HG02588 (cell line): ENCODE results near the gene OTOP2.
"Not testable (repeated sequence)": the region's sequence is repeated elsewhere in the genome, so short reads cannot be mapped to it uniquely, and the experiment has no call there.

ENCODE experiments used
- ATAC-seq: cut with Tn5 transposase; IDR thresholded peaks from one replicate; pipeline ENCODE4 v1.9.1; 2021; ENCODE audit warnings: mild to moderate bottlenecking, moderate library complexity; ENCODE audit not compliant: unreplicated experiment

OTOP2 gene

DNA sequence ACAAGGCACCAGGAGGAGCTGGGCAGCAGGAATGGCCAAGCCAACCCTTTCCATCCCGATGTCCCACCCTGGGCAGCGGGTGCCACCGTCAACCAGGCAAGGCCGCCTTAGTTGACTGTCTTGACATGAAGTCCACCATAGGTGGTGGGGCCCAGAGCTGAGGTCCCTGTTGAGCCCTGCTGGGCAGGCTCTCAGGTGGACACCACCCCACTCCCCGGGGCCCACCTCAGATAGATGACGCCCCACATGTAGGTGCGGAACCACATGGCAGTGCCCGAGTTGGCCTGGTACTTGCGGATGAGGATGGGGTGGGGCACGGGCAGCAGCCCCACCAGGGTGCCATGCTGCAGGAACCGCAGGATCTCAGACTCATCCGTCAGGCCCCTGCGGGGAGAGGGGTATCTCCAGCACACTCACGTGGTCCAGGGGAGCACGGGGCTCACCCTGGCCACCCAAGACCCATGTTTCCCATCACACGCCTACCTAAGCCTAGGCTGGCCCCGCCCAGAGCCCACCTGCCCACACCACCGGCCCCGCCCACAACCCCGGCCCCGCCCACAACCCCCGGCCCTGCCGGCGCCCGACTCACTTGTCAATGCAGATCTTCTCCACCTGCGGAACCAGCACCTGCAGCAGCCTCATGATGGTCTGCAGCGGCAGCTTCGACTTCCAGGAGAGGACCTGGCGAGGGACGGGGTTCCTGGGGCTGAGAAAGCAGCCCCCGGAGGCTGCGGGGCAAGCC lies 27.8 kb downstream of the OTOP2 start:
- no peak for ATAC-seq

DNA sequence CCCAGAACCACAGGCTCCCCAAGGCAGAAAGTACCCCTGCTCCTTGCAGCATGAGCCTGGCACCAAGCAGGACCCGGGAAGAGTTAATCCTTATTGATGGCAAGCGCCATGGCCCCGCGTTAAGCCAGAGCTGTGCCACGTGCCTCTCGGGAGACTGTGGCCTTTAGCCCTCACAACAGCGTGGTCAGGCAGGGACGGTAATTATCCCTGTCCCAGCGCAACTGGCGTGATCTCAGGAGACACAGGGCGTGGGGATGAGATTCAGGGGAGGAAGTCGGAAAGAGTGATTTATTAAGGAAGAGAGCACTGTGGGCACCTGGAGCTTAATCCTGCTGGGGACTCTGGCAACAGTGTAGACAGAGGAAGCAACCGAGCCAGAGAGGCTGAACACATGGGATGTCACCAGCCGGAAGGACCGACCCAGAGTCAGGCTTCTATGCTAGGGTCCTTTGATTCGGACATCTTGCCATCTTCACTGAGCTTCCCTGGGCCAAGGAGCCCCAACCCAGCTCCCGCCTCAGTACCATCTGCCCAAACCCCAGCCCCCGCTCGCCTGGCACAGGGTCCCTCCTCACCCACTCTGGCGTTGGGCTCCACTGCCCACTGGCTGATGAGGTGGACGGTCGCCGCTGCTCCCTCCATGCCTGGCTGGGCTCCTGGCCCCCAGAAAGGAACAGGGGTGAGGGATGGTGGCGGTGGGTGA lies 28.5 kb downstream of the OTOP2 start:
- ATAC-seq: no peak

DNA sequence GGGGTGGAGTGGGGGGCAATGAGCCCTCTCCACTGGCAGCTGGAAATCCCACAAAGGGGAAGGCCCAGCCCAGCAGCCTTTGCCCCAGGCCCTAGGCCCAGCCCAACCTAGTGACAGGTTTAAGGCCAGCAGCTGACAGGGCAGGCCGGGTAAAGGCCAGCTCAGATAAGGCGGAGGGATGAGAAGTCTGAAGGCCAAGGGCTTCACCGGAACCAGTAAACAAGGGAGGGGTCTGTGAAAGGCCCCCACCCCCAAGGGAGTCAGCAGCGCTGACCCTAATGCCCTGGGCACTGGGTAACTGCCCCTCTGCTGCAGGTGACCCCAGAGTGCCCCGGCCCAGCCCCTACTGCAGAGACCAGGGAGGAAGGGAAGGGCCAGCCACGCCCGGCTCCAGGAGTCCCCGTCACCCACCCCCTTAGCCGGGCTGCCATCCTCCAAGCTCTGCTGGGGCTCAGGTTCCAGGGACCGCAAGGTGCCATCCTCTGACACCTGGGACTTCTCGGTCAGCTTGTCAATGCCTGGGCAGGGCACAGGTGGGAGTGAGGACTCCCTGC lies 29.1 kb downstream of the OTOP2 start:
- no peak for ATAC-seq

DNA sequence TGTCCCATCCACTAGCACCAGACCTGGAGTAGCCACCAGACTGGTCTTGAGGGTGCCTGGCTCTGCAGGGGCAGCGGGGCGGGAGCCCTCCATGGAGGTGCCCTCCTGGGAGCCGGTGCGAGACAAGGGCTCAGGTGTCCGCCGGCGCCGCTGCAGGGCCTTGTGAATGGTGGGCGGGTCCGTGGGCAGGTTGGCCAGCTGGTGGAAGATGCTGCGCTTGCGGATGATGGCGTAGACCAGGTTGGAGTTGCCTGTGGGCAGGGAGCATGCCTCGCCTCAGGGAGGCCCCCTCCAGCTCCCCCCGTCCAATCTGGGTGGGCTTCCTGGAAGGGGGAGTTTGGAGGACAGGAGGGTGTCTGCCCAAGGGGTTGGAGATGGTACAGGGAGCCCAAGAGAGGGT lies 30.0 kb downstream of the OTOP2 start:
- no peak for ATAC-seq

DNA sequence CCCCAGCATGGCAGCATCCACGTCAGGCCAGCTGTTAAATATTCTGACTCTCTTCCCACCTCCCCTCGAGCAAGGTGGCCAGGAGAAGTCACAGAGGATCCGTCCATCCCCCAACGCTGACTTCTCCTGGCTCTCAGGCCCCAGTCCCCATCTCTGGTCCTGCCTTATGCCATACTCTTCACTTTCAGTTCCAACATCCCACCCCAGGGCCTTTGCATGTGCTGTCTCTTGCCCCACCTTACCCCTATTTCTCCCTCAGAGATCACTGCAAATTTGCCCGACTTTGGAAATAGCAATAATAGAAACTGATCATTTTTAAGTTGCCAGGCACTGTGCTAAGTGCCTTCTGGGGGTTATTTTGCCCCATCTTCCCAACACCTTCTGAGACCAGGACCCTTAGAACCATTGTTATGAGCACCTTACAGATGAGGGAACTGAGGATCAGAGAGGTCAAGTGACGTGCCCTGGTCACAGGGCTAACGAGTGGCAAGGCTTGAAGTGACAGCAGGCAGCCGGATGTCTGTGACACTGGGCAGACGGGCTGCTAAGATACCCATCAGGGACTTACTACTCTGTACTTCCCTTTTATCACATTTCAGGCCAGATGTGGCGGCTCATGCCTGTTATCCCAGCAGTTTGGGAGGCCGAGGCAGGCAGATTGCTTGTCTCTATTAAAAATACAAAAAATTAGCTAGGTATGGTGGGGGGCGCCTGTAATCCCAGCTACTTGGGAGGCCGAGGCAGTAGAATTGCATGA lies 30.8 kb downstream of the OTOP2 start:
- ATAC-seq: no peak

DNA sequence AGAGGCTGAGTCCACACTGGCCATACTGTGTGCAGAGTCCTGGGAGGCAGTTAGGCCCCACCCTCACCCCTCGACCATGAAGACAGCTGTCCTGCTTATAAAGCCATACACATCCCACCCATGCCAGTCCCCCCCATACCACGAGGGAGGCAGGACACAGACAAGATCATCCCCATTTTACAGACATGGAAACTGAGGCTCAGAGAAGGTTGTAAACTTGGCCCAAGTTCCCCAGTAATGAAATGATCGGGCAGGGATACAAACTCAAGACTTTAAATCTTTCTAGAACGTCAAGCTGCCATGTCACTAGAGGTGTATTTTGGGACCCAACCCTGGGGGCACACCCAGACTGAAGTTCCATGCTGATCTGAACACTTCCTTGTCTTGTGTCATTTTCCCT lies 32.0 kb downstream of the OTOP2 start:
- no peak for ATAC-seq

DNA sequence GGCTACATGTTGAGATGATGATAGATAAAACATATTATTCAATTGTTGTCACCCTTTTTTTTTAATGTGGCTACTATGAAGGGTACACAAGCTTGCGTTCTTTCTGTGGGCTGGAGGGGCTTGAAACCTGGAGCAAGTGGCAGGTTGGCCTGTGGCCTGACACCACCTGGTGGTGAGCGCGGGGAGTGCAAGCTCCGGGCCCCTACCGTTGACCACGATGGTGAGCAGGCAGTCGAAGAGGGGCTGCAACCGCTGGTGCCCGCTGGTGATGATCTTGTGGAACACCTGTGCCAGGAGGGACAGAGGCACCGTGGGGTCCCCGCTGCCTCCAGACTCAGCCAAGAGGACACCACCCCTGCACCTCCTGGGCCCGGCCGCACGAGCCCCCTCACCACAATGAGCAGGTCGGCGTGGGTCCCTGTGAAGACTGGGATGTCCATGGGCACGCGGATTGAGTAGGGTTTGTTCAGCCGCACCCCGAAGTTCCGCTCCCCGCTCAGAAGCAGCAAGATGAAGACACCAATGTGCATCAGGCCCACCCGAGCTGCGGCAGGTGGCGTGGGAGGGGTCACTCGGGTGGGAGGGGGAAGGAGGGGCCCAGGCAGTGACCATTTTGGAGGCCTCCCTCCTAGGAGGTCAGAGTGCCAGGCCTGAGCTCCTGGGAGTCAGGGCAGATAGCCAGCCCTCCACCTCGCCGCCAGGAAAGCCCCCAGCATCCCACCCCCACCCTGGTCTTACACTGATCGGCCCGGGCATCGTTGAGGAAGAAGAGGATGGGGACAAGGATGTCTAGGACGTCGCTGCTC lies 34.1 kb downstream of the OTOP2 start:
- no peak for ATAC-seq

DNA sequence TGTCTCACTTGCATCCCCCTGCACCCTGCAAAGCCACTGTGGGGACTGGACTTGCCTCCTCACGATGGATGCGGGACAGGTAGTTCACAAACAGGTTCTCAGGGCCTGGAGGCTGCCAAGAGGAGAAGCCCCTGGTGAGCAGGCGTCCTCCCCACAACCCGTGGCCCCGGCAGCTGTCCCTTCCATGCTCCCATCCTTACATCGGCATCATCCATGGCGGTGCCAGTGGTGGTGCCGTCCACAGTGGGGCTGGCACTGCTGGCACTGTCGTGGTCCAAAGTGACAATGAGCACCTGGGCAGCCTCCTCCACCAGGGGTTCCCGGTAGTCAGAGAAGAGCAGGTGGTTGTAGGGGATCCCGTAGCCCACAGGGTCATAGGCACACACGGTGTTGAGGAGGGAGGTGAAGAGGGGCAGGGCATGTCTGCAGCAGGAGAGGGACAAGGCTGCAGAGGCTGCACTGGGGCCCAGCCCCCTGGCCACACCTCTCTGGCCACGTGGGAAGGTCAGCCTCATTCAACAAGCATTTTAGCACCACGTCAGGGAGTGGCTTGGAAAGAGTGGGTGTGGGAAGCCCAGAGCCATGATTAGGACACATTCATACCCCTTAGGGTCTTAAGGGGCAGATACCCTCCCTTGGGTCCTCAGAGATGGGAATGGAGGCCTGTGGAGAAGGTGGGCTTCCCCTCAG lies 35.9 kb downstream of the OTOP2 start:
- ATAC-seq: no peak

DNA sequence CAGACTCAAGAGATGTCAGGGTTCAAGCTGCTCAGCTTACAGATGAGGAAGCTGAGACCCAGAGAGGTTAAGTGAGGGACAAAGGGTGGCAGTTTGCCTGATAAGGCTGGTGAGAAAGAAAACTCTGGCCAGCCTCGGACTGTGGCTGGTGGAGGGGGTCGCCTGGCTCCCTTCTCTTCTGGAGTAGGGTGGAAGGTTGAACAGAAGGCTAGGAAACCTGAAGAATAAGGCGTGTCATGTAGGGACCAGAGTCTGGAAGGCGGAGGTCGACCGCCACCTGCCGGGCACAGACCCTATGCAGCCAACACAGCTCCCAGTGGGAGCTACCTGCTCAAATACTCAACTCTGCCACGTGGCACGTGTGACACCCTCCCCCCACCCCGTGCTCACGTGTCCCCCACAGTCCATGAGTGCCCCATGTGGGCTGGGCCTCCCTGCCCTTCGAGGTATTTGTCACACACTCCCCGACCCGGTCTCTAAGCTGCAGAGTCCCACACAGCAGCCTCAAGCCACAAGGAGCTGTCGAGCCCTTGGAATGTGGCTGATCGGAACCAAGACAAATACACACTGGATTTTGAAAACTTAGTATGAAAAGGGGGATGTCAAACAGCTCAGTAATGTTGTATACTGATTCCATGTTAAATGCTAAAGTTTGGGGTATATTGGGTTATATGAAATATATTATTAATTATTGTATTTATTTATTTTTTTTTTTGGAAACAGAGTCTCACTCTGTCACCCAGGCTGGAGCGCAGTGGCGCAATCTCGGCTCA lies 36.7 kb downstream of the OTOP2 start:
- no peak for ATAC-seq

DNA sequence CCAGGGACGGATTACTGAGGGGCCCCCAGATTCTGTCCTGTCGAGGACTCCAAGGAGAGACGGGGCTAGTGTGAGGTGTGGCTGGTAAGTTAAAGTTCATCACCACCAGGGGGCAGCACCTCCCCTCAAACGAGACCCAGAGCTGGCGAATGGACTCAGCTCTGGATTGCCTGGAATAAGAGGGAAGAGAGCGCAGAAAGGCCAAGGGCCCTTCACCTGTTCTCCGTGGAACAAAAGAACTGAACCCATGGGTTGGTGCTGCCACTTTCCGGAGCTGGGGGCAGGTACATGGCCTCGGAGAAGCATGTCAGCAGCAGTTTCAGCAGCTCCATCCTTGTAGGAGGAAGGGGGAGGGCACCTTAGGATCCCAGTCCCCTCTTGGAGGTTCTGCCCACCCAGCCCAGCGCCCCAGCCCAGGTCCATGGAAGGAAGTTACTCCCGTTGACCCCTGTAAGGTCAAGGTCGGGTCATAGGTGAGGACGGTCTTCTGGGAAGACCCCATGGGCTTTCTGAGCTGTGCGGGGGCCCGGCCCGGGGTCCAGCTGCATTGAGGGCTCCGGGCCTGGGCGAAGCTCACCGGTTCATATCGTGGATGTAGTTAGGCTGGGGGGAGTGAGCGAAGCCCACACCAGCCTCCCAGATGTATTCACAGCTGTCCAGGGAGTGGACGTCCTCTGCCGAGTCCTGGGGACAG lies 37.7 kb downstream of the OTOP2 start:
- ATAC-seq: no peak

DNA sequence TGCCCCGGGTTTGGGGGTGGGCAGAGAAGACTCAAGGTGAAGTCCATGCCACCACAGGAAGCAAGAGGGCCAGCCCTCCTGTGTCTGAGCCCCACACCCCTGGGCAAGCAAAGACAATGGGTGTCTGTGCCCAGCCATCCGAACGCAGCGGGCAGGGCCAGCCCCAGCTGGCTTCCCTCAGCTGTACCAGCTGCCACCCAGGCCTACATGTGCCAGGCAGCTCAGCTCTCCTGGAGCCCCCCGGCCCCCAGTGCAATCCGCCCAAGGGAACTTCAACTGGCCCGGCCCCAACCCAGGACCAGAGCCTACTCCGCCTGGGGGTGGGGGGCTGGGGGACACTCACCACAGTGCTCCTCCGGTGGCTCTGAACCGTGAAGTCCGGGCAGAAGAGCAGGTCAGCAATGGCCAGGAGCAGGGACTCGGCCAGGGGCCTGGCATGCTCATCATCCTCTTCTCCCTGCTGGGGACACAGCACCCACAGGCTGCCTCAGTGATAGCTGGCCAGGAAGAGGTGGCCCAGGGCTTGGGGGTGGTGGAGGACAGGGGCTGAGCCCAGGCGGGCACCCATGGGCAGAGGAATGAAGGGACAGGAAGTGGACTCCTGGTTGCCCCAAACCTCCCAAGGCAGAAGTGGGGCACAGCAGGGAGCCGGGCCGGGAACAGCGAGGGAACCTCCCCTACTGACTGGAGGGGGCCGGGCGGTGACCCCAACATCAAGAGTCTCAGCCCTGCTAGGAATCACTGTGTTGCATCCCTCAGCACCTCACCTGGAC lies 38.7 kb downstream of the OTOP2 start:
- ATAC-seq: no peak

DNA sequence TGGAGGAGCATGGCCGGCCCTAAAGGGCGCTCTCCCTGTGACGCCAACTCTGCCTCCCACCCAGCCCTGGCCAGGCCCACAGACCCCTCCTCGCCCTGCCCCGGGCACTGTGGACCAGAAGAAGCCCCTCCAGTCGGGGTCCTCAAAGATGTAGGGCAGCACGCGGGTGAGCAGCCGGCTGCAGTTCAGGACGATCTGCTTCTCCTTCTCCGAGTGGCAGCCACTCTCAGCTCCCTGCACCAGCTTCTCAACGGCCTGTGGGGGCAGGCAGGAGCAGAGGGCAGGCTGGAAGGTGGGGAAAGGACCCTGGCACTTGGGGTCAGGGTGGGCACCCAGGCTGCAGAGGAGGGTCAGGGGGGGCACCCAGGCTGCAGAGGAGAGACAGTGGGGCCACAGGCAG lies 39.6 kb downstream of the OTOP2 start:
- no peak for ATAC-seq

DNA sequence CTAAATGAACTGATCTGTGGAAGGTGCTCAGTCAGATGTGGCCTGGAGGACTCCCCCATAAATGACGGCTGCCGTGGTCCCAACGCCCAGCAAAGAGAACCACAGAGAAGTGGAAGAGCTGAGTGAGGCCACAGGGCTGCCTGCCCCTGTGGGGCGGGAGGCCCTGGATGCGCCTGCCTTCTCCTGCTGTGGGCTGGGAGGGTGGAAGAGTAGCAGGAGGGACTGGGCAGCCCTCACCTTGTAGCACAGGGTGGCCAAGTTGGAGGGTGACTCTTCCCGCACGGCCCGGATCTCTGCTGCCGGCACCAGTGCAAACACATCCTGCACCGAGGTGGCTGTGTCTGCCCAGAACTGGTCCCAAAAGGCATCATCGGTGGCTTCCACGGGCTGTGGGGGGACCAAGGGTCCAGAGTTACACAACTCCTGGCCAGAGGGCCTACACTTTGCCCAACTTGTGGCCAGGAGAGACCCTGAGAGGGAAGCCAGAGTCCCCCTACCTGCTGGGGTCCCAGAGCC lies 40.2 kb downstream of the OTOP2 start:
- ATAC-seq: no peak

DNA sequence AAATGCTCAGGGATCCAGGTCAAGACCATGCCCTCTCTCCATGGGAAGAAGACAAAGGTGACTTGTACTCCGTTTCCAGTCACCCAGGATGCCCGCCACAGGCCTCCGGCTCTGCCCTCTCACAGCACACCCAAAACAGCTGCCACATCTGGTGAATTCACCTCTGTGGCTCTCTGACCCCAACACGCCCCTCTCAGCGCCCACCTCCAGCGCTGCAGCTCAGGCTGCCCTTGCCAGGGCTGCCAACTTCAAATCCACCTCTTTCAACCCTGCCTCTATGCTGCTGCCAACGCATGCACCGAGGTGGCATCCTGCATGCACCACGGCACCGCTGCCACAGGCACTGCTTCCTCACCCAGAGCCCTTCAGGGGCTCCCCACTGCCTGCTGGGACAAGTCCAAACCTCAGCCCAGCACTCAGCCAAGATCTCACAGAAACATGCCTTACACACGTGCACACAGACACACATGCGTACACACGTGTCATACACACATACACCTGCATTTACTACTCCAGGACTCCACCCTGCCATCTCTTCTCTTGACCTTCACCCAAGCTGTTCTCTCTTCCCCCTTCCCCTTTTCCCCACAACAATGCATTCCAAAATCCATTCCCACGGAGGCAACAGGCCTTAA lies 41.0 kb downstream of the OTOP2 start:
- ATAC-seq: no peak

DNA sequence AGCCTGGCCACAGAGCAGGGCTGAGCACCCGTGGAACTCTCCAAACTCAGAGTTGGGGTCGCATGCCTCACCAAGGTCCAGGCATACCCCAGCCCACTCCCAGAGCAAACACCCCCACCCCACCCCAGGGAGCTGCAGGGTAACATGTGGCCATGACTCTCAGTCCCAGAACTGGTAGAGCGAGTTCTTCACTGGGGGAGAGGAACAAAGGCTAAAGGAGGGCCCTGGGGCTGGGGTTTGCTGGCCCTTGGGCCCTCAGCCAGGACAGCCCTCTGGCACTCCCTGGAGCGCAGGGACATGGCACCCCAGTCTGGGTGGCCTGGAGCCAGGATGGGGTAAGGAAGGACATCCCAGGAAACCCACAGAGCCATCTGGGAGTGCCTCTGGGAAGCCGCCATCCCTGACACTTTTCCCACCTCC lies 44.3 kb downstream of the OTOP2 start:
- no peak for ATAC-seq

DNA sequence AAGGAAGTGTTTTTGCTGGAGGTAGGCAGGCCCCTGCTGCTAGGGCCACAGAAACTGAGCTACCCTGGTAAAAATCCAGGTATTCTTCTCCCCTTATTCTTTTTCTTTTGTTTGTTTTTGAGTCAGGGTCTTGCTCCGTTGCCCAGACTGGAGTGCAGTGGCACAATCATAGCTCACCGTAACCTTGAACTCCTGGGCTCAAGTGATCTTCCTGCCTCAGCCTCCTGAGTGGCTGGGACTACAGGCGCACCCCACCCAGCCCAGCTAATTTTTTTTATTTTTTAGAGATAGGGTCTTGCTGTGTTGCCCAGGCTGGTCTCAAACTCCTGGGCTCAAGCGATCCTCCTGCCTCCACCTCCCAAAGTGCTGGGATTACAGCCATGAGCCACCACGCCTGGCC lies 45.4 kb downstream of the OTOP2 start:
- ATAC-seq: not testable (repeated sequence)

DNA sequence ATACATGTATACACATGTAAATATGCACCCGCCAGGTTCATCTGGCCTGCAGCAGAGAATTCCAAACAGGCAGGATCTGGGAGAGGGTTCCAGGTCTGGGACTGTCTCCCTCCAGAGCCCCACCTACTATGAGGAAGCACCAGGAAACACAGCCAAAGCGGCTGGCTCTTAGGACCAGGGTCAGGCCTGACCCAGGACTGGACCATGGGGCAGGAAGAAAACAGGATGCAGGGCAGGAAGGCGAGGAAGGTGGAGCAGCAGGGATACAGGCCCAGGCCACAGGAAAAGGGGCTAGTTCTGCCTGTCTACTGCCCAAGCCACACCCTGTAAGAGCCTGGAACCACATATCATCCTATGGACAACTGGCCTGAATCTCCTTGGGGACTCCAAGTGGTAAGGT lies 46.3 kb downstream of the OTOP2 start:
- no peak for ATAC-seq
